Adrenal gland (tissue), 12 donors: ENCODE results near the gene NDP. TPM values are rescaled to one million over a fixed set of nuclear protein-coding genes. Genes with fewer than 3 reads are reported as not detected.
"Not testable (repeated sequence)": the region's sequence is repeated elsewhere in the genome, so short reads cannot be mapped to it uniquely, and the experiment has no call there.

ENCODE experiments used
- DNase-seq, 7 donors: peaks; one replicate each; pipeline ENCODE4 v3.0.0-alpha.2; 2019 to 2020
- H3K27ac ChIP-seq, 5 donors: fragments of 200-600 bp; sonication (generic) in 4 of 5; 1 replicate in 3 of 5; 2 replicates in 2 of 5; pipeline versions ENCODE4 v1.5.1 to v1.8.0; 2016 to 2020; ENCODE audit warnings: mild to moderate bottlenecking in 1 of 5
- H3K27me3 ChIP-seq: fragments of 200-600 bp; 2 replicates; pipeline ENCODE4 v1.8.0; 2021
- H3K36me3 ChIP-seq, 2 donors: fragments of 200-600 bp; replicated peaks in 1 of 2; 1 replicate in 1 of 2; 2 replicates in 1 of 2; pipeline versions ENCODE4 v1.5.1 to v1.8.0; 2018 to 2022
- H3K4me1 ChIP-seq, 2 donors: fragments of 200-600 bp; replicated peaks in 1 of 2; 1 replicate in 1 of 2; 2 replicates in 1 of 2; pipeline versions ENCODE4 v1.5.1 to v1.8.0; 2018 to 2021
- H3K4me3 ChIP-seq, 4 donors: fragments of 200-600 bp; sonication (generic) in 3 of 4; one replicate each; pipeline ENCODE4 v1.5.1; 2016 to 2018
- H3K9me3 ChIP-seq, 3 donors: fragments of 200-600 bp; sonication (generic) in 1 of 3; replicated peaks in 1 of 3; 1 replicate in 2 of 3; 2 replicates in 1 of 3; pipeline versions ENCODE4 v1.5.1 to v1.8.0; 2016 to 2021
- POLR2A ChIP-seq, 2 donors: fragments of 450-650 bp; IDR thresholded peaks; one replicate each; pipeline ENCODE4 v1.6.1; 2017; ENCODE audit warnings: antibody characterized with exemption in 2 of 2, mild to moderate bottlenecking in 2 of 2, moderate library complexity in 1 of 2
- WGBS, 4 donors: extraction: QIAGEN DNeasy Blood & Tissue Kit in 2 of 4; methylation state at CpG; one replicate each; pipeline versions ENCODE4 v1.1.5 to v1.1.7; 2013 to 2017; 5-methylcytosine and 5-hydroxymethylcytosine counted together
- intact Hi-C, 2 donors: fragments of 100-400 bp; cut with DNase I; formaldehyde crosslinking; loops; one replicate each; pipeline versions ENCODE4 v1.14.1 to v1.15.0; 2022 to 2023
- polyA plus RNA-seq, 3 donors: library from polyadenylated mRNA; stranded (reverse); fragments of 200-250 nt in 2 of 3; fragments of 350-450 nt in 1 of 3; fragmentation: Illumina TruSeq in 1 of 3; extraction: RNeasy Lipid Tissue Mini Kit (QIAGEN cat#74804) in 1 of 3; gene quantifications; one replicate each; pipeline ENCODE4 v1.2.3, GENCODE V29; 2013 to 2014
- total RNA-seq, 9 donors: library from RNA; depleted of rRNA in 4 of 9; stranded (reverse); fragments of >200 nt in 4 of 9; fragments of 120-200 nt in 1 of 9; fragmentation: NEBNext Ultra II Directional in 1 of 9; extraction: Animal tissue kit (Norgen Biotek cat#: 25700) in 1 of 9; gene quantifications; one replicate each; pipeline versions ENCODE4 v1.1.0 to v1.2.4, GENCODE V29; 2013 to 2023
- TF ChIP-seq, protein P1 (sequence below), 6 experiments: fragments of 450-650 bp in 4 of 6; fragments of 200-600 bp in 2 of 6; sonication (generic) in 1 of 6; IDR thresholded peaks; 1 replicate in 5 of 6; 2 replicates in 1 of 6; pipeline versions ENCODE4 v1.5.1 to v1.8.0; 2016 to 2021; ENCODE audit warnings: antibody characterized with exemption in 6 of 6, mild to moderate bottlenecking in 2 of 6, moderate library complexity in 1 of 6
- donor health status: healthy with polysubstance abuse.
- donor health status: Bipolar disorder and iron deficiency.
- donor health status: DM: yes; HTN: yes; CAD: no.
- donor health status: DM: no; HTN: no; CAD: no.
- donor health status: DM: no; HTN: no; CAD: no.
- donor health status: DM: yes; HTN: yes; CAD: no.

Gene NDP
- total and polyA plus RNA-seq, 12 donors, result 0.07 to 4.3 (median 0.41) TPM; not detected in 4

DNA sequence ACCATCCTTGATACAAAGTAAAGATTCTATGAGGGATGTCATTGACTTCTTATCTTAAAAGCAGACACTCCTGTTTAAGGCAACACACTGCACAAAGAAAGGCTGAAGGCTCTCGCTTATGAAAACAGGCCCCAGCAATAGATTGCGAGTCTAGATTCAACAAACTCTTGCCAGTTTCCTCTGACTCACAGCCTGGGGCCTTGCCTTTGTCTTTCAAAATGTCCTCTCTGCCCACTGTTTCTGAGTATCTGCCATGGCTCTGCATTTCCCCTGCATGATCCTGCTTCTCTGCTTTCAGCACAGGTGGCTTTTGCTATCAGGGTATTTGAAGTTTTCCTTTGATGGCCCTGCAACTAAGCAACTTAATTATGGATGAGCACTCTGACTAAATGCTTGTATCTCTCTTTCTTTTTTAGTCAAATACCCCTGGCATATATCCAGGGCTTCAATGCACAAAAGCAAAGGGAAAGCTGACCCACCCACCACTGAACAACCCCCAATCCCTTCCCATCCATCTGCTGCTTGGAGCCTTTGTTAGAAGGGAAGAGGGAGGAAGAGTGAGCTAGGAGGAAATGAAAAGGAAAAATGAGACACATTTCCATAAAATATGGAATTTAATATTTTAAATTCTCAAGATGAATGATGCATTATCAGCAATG lies 32.2 kb downstream of the NDP start:
- no peaks in the 10 kb centered on the region for H3K4me1 ChIP-seq
- intact Hi-C loops, result no loop called here
- H3K4me3 ChIP-seq, result no peak overlapping the region
- no peaks in the 10 kb centered on the region for H3K36me3 ChIP-seq
- H3K27me3 ChIP-seq, result peaks cover 12% of the 10 kb centered on the region
- H3K9me3 ChIP-seq, result no peaks in the 10 kb centered on the region
- 35 to 44% (median 40%) methylated on average over 2 of the region's 2 CpGs for WGBS, 4 donors
- TF ChIP-seq, protein P1, sequence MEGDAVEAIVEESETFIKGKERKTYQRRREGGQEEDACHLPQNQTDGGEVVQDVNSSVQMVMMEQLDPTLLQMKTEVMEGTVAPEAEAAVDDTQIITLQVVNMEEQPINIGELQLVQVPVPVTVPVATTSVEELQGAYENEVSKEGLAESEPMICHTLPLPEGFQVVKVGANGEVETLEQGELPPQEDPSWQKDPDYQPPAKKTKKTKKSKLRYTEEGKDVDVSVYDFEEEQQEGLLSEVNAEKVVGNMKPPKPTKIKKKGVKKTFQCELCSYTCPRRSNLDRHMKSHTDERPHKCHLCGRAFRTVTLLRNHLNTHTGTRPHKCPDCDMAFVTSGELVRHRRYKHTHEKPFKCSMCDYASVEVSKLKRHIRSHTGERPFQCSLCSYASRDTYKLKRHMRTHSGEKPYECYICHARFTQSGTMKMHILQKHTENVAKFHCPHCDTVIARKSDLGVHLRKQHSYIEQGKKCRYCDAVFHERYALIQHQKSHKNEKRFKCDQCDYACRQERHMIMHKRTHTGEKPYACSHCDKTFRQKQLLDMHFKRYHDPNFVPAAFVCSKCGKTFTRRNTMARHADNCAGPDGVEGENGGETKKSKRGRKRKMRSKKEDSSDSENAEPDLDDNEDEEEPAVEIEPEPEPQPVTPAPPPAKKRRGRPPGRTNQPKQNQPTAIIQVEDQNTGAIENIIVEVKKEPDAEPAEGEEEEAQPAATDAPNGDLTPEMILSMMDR (IDR thresholded peaks at IDR 0.05), result no peak
- TF ChIP-seq POLR2A (IDR thresholded peaks at IDR 0.05), result no peak
- DNase-seq, result peak in 5 of 7 donors; percentile 19 to 41 (median 24)
- H3K27ac ChIP-seq, result no peak overlapping the region

DNA sequence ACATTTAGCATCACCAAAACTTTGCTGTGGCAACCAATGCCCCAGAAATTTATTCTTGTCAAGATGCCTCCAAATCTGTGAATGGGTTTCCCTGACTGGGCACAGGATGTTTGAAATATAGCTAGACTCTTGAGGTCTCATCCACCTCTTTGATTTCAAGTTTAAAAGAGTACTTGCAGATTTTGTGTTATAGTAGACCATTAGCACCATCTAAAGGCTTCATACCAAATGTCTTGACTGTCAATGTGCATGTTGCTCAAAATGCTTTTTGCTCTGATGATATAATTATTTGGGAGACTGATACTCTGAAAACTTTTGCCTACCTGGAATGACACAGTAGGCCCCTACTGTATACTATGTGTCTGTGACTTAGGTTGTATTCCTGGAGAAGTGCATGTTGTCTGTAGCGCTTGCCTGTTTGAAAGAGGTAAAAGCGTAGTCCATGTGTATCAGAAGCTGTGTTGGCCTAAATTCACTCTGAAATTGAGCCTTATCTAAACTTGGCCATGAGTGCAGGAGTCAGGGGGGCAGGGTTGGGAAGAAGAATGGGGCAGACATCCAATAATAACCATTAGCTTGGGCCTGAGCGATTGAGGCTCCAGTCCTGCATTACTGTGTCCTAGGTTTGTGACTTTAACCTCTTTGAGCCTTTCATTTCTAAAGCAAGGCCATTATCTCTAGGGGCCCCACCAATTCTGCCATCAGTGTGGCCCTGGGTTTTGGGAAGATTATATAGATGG lies 33.8 kb downstream of the NDP start:
- Histone ChIP-seq H3K27ac (no peak overlapping the region), H3K9me3 (no peaks in the 10 kb centered on the region), H3K36me3 (no peaks in the 10 kb centered on the region), H3K27me3 (peaks cover 12% of the 10 kb centered on the region), H3K4me1 (no peaks in the 10 kb centered on the region), H3K4me3 (no peak overlapping the region)
- no peak for DNase-seq
- TF ChIP-seq, protein P1 (IDR thresholded peaks at IDR 0.05), result peak in 4 of 6 experiments; percentile 20 to 44 (median 26)
- TF ChIP-seq POLR2A (IDR thresholded peaks at IDR 0.05), result no peak
- 75 to 85% (median 82%) methylated on average over 3 of the region's 3 CpGs; no CpG with 5 or more reads in 1 of the 4 donors for WGBS, 4 donors
- intact Hi-C loops, result loop anchor here in 1 of 2 donors (10.0 kb wide), 1 partner anchor 105 kb away; no protein-coding TSS in a partner anchor

GRCh38 chrX:43922032-43922431 lies 51.2 kb downstream of the NDP start:
- H3K4me3 ChIP-seq, H3K4me1 ChIP-seq, H3K27me3 ChIP-seq, intact Hi-C loops, H3K36me3 ChIP-seq, DNase-seq, H3K27ac ChIP-seq, H3K9me3 ChIP-seq: not testable (repeated sequence)
- WGBS, 4 donors, result 76 to 90% (median 82%) methylated on average over 3 of the region's 3 CpGs

GRCh38 chrX:43910772-43911171 lies 62.4 kb downstream of the NDP start:
- H3K36me3 ChIP-seq, intact Hi-C loops, DNase-seq, H3K4me1 ChIP-seq, H3K4me3 ChIP-seq, H3K27me3 ChIP-seq, H3K27ac ChIP-seq, H3K9me3 ChIP-seq: not testable (repeated sequence)
- 83 to 91% (median 87%) methylated on average over 8 of the region's 8 CpGs for WGBS, 4 donors

DNA sequence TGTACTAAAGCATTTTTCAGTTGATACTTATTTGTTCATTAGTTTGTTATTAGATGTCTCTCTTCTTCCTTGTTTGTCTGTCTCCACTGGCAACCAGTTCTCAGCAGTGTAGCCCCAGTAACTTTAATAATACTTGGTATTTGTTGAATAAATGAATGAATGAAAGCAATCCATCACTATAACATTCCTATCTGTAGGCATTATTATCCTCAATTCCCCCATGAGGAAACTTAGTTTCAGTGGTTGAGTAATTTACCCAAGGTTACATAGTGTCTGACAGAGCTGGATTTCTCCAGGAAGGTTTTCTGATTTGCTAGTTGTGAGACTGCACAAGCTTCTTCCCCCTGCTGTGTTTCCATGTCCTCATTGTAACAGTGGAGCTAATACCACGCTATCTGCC lies 63.2 kb downstream of the NDP start:
- no peak for TF ChIP-seq POLR2A (IDR thresholded peaks at IDR 0.05)
- TF ChIP-seq, protein P1 (IDR thresholded peaks at IDR 0.05), result no peak
- WGBS, 4 donors, result 0 to 100% (median 50%) methylated on average over 1 of the region's 1 CpG
- intact Hi-C loops, result no loop called here
- Histone ChIP-seq H3K27ac (no peak overlapping the region), H3K36me3 (no peaks in the 10 kb centered on the region), H3K4me1 (no peaks in the 10 kb centered on the region), H3K27me3 (peaks cover 2% of the 10 kb centered on the region), H3K4me3 (no peak overlapping the region), H3K9me3 (no peaks in the 10 kb centered on the region)
- no peak for DNase-seq
